ENCODE results near the gene KCNJ16.

KCNJ16 gene

DNA sequence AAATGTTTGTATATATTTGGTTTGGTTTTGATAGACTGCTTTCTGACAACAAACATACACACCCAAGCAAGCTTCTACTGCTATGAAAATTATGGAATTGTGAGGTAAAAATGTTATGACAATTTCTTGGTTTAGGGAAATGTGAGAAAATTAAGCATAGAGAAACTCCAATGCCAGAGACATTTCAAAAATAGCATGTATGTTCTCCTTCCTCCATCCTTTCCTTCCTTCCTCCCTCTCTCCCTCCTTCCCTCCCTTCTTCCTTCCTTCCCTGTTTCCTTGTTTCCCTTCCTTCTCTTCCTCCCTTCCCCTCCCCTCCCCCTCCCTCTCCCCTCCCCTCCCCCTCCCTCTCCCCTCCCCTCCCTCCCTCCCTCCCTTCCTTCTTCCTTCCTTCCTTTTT lies 109.2 kb downstream of the KCNJ16 start:
- TF ChIP-seq CREB1 (IDR thresholded peaks at IDR 0.05; ENCODE audit: low read depth) (no peak), FOXM1 (IDR thresholded peaks at IDR 0.05; ENCODE audit: borderline replicate concordance, low read depth) (no peak), NFIC (IDR thresholded peaks at IDR 0.05) (no peak), TEAD4 (IDR thresholded peaks at IDR 0.05) (no peak), TAF1 (IDR thresholded peaks at IDR 0.05; ENCODE audit: low read depth) (no peak), ZBTB7A (IDR thresholded peaks at IDR 0.05; ENCODE audit: low read depth) (no peak), EP300 (IDR thresholded peaks at IDR 0.05; ENCODE audit: borderline replicate concordance) (no peak), CEBPB (IDR thresholded peaks at IDR 0.05) (no peak), EGR1 (IDR thresholded peaks at IDR 0.05) (no peak), RAD21 (IDR thresholded peaks at IDR 0.05; ENCODE audit: low read depth) (no peak), TCF12 (IDR thresholded peaks at IDR 0.05; ENCODE audit: low read depth) (no peak), YY1 (IDR thresholded peaks at IDR 0.05; ENCODE audit: low read depth) (no peak)
- TF ChIP-seq, protein P1, sequence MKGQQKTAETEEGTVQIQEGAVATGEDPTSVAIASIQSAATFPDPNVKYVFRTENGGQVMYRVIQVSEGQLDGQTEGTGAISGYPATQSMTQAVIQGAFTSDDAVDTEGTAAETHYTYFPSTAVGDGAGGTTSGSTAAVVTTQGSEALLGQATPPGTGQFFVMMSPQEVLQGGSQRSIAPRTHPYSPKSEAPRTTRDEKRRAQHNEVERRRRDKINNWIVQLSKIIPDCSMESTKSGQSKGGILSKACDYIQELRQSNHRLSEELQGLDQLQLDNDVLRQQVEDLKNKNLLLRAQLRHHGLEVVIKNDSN (IDR thresholded peaks at IDR 0.05) = no peak
- TF ChIP-seq, protein P2, sequence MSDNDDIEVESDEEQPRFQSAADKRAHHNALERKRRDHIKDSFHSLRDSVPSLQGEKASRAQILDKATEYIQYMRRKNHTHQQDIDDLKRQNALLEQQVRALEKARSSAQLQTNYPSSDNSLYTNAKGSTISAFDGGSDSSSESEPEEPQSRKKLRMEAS (IDR thresholded peaks at IDR 0.05) = no peak
- TF ChIP-seq, protein P3, sequence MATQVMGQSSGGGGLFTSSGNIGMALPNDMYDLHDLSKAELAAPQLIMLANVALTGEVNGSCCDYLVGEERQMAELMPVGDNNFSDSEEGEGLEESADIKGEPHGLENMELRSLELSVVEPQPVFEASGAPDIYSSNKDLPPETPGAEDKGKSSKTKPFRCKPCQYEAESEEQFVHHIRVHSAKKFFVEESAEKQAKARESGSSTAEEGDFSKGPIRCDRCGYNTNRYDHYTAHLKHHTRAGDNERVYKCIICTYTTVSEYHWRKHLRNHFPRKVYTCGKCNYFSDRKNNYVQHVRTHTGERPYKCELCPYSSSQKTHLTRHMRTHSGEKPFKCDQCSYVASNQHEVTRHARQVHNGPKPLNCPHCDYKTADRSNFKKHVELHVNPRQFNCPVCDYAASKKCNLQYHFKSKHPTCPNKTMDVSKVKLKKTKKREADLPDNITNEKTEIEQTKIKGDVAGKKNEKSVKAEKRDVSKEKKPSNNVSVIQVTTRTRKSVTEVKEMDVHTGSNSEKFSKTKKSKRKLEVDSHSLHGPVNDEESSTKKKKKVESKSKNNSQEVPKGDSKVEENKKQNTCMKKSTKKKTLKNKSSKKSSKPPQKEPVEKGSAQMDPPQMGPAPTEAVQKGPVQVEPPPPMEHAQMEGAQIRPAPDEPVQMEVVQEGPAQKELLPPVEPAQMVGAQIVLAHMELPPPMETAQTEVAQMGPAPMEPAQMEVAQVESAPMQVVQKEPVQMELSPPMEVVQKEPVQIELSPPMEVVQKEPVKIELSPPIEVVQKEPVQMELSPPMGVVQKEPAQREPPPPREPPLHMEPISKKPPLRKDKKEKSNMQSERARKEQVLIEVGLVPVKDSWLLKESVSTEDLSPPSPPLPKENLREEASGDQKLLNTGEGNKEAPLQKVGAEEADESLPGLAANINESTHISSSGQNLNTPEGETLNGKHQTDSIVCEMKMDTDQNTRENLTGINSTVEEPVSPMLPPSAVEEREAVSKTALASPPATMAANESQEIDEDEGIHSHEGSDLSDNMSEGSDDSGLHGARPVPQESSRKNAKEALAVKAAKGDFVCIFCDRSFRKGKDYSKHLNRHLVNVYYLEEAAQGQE (IDR thresholded peaks at IDR 0.05; ENCODE audit: low read depth) = no peak

DNA sequence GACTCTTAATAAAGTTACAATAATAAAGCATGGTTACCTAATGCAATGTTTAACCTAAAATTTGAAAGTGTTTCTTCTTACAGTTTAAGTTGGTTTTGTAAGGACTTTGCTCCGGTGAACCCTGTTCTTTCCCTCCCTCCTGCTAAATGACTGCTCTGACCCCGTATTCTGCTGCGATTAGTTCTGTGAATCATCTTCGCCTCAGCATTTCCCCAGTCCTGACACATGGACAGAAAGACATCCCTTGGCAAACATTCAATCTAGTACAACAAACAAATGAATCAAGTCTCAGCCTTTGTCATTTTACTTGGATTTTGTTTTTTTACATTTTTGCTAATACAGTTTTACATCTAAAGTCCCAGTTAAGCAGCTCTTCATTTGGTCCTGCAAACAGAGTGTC lies 109.7 kb downstream of the KCNJ16 start:
- TF ChIP-seq, protein P1 (IDR thresholded peaks at IDR 0.05) = no peak
- no peak for TF ChIP-seq NFIC (IDR thresholded peaks at IDR 0.05)
- no peak for TF ChIP-seq CEBPB (IDR thresholded peaks at IDR 0.05)
- TF ChIP-seq, protein P3 (IDR thresholded peaks at IDR 0.05; ENCODE audit: low read depth) = no peak
- TF ChIP-seq, protein P2 (IDR thresholded peaks at IDR 0.05) = no peak
- TF ChIP-seq CREB1 (IDR thresholded peaks at IDR 0.05; ENCODE audit: low read depth) = no peak
- no peak for TF ChIP-seq EP300 (IDR thresholded peaks at IDR 0.05; ENCODE audit: borderline replicate concordance)
- no peak for TF ChIP-seq TEAD4 (IDR thresholded peaks at IDR 0.05)
- no peak for TF ChIP-seq TCF12 (IDR thresholded peaks at IDR 0.05; ENCODE audit: low read depth)
- no peak for TF ChIP-seq YY1 (IDR thresholded peaks at IDR 0.05; ENCODE audit: low read depth)
- TF ChIP-seq EGR1 (IDR thresholded peaks at IDR 0.05) = no peak
- TF ChIP-seq ZBTB7A (IDR thresholded peaks at IDR 0.05; ENCODE audit: low read depth) = no peak
